SH-SY5Y (cell line): ENCODE measurements around the gene SLIT1.

Experiments
- GATA2 ChIP-seq: IDR thresholded peaks from 2 replicates; pipeline ENCODE4 v1.6.1; 2011; ENCODE audit warnings: mild to moderate bottlenecking, low read depth, low read length
- GATA3 ChIP-seq: IDR thresholded peaks from 2 replicates; pipeline ENCODE4 v1.6.1; 2011; ENCODE audit warnings: low read depth, mild to moderate bottlenecking, low read length, moderate library complexity

Gene SLIT1

GRCh38 chr10:97012470-97012869, 173.3 kb downstream of the SLIT1 start:
- TF ChIP-seq GATA3 (no peak), GATA2 (no peak)

- TF ChIP-seq GATA2 (no peak), GATA3 (no peak)
These were observed 174.4 kb downstream of the SLIT1 start for GRCh38 chr10:97011397-97011796.

GRCh38 chr10:97010695-97011206, 175.0 kb downstream of the SLIT1 start:
- TF ChIP-seq GATA2 (no peak), GATA3 (no peak)

GRCh38 chr10:97007417-97007816, 178.3 kb downstream of the SLIT1 start:
- TF ChIP-seq GATA2 (no peak), GATA3 (no peak)

GRCh38 chr10:97006364-97006763, 179.4 kb downstream of the SLIT1 start:
- TF ChIP-seq GATA2 (no peak), GATA3 (no peak)

- TF ChIP-seq GATA2 (no peak), GATA3 (no peak)
These were observed 180.4 kb downstream of the SLIT1 start for GRCh38 chr10:97005349-97005748.

GRCh38 chr10:97004591-97004990, 181.2 kb downstream of the SLIT1 start:
- TF ChIP-seq GATA3: no peak
- no peak for TF ChIP-seq GATA2

- TF ChIP-seq GATA2 (no peak), GATA3 (no peak)
These were observed 182.0 kb downstream of the SLIT1 start for GRCh38 chr10:97003804-97004201.

- TF ChIP-seq GATA3 (no peak), GATA2 (no peak)
These were observed 182.5 kb downstream of the SLIT1 start for GRCh38 chr10:97003151-97003803.

- no peak for TF ChIP-seq GATA3
- TF ChIP-seq GATA2: no peak
These were observed 183.1 kb downstream of the SLIT1 start for GRCh38 chr10:97002670-97003069.

- TF ChIP-seq GATA2 (no peak), GATA3 (no peak)
These were observed 184.4 kb downstream of the SLIT1 start for GRCh38 chr10:97001183-97001991.

- no peak for TF ChIP-seq GATA2
- no peak for TF ChIP-seq GATA3
These were observed 185.1 kb downstream of the SLIT1 start for GRCh38 chr10:97000487-97001182.

- TF ChIP-seq GATA3 (no peak), GATA2 (no peak)
These were observed 185.8 kb downstream of the SLIT1 start for GRCh38 chr10:96999987-97000386.

- TF ChIP-seq GATA2: no peak
- TF ChIP-seq GATA3: no peak
These were observed 186.4 kb downstream of the SLIT1 start for GRCh38 chr10:96999337-96999736.

GRCh38 chr10:96998329-96998888, 187.3 kb downstream of the SLIT1 start:
- TF ChIP-seq GATA3: no peak
- TF ChIP-seq GATA2: no peak
